HT-29 (cell line): ENCODE measurements around the gene DHH. TPM values are rescaled to one million over a fixed set of nuclear protein-coding genes. Genes with fewer than 3 reads are reported as not detected.
"Not testable (repeated sequence)": the region's sequence is repeated elsewhere in the genome, so short reads cannot be mapped to it uniquely, and the experiment has no call there.

Source experiments
- DNase-seq: peaks from one replicate; pipeline ENCODE4 v3.0.0-alpha.2; 2015; ENCODE audit warnings: low spot score
- total RNA-seq: library from RNA; depleted of rRNA; stranded (reverse); fragments of >200 nt; shearing (Covaris generic); gene quantifications from 2 replicates; pipeline ENCODE4 v1.2.3, GENCODE V29; 2014

Gene DHH
- total RNA-seq, 1 experiment from 2014 or later: 0.28 TPM

DNA sequence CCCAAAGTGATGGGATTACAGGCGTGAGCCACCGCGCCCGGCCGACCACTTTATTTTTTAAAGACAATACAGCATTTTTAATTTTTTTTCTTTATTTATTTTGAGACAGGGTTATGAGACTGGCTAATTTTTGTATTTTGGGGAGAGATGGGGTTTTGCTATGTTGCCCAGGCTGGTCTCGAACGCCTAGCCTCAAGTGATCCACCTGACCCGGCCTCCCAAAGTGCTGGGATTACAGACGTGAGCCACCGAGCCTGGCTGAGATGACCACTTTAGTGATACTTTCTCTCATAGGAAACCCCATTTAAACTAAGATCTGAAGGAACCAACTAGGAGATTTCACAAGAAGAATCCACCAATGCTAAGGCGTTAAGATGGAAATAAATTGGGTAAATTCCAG is 23.6 kb downstream of the DHH start:
- DNase-seq: no peak

DNA sequence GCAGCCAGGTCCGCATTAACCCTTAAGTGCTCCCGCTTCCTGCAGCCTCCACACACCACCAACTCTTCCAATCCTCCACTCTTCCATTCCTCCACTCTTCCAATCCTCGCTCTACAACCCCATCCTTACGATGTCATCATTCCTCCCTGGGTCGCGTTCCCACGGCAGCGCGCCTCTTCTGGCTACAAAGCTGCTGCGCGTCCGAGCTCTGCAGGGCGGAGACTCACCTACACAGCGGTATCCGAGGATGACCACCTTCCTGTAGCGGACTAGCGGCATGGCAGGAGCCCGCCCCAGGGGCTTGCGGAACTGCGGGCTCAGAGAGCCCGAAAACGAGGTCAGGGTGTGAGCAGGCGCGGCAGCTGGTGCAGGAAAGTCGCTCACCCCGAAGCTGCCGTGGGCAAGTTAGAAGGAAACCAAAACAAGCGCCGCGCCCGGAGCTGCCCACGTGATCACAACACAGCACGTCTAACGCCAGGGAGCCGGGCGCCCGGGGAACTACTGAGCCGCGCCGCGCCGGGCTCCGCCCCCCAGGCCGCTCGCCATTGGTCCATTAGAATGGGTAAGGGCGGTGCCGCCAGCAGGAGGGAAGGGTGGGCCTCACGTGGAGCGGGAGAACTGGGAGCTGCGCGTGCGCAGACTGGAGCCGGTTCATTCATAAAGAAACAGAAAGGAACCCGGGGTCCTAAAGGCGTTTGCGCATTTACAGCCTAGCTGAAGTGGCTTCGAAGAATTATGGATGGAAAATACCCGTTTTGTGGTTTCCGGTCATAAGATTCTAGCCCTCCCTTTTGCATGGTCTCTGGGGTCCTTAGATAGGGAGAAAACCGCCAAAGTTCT is 24.9 kb downstream of the DHH start, which contains the start of gene RHEBL1:
RHEBL1 (minus strand) TSS at position 473 of the 840 bp plus-strand sequence; CDS start at position 279, 194 bp downstream.
- peak; percentile 97 for DNase-seq

DNA sequence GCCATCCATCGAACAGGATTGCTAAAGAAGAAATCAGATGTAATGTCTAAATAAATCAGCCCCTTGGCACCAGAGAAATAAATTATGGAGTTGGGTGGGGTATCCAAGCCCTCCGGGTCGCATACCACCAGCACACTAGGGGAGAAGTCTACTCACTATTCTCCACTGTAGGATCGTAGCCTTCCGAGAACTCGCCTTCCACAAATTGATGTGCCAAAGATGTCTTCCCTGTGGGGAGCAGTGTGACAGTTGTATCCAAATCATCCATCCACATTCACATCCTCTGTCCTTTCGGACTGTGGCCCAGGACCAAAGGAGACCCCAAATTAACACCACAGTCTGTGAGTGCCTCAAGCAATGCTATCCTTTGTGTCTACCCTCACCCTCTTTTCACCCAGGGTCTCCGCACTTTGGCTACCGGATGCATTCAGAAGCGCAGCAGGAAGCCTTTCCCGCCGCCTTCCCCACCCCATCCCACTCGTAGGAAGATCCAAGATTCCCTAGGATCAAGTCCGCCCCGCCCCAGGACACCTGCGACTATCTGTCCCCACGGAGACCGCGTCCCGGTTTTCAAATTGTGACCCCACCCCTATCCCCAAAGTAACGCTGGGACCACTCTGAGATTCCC is 25.6 kb downstream of the DHH start:
- no peak for DNase-seq

DNA sequence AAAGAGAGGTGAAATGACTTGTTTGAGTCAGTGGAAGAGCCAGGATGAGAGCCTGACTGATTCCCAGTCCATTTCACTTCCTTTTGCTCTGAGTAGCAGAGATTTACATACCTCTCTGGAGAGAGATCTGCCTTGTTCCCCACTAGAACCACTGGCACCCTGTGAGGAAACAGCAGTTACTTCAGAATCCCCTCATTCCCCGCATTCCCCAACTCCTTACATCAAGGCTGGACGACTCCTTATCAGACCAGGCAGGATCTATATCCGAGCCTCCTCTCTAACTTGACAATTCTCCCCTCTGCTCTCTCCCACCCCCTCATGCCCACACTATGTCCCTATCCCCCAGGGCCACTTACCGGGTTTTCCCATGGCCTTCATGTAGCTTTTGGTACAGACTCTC is 28.5 kb downstream of the DHH start:
- DNase-seq: no peak

DNA sequence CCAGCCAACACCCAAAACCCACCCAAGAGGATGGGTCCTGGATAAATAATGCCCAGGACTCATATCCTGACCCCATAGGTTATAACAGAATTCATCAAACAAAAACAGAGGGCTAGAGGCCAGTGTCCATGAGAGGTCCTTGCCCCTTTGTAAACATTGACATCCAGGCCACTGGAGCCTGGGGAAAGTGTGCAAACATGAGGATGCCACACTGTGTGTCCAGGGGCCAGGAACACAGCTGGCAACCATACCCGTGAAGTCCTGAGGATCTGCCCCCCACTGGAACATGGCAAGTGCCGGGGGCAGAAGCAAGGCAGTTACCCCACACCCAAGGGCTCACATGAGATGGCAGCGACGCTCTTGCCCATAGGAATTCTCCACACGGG is 29.8 kb downstream of the DHH start:
- no peak for DNase-seq

DNA sequence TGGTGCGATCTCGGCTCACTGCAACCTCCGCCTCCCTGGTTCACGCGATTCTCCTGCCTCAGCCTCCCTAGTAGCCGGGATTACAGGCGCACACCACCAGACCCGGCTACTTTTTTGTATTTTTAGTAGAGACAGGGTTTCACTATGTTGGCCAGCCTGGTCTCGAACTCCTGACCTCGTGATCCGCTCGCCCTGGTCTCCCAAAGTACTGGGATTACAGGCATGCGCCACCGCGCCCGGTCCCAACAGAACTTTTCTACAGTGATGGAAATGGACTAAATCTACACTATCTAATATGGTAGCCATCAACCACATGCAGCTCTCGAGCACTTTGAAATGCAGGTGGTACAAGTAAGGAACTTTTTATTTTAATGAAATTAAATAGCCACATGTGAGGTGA is 32.7 kb downstream of the DHH start:
- not testable (repeated sequence) for DNase-seq

DNA sequence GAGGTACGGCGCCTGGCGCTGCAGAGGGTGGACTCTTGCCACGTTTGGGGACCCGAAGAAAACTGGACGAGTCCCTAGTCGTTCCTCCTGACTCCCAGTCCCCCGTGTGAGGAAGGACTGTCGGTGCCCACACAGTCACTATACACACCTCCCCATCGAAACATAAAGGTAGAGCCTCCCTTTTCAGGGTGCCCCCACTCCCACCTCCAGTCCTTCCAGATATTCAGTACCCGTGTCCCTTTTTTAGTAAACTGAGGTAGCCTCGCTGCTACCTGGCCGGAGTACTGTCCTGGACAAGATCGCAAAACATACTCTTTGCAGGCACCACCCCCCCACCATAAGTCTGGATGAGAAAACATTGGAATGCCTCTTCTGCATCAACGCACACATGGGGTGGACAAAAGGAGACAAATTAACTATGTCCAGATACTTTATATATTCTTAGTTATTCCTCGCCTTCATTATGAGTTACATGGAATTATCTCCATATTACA is 33.4 kb downstream of the DHH start:
- no peak for DNase-seq

DNA sequence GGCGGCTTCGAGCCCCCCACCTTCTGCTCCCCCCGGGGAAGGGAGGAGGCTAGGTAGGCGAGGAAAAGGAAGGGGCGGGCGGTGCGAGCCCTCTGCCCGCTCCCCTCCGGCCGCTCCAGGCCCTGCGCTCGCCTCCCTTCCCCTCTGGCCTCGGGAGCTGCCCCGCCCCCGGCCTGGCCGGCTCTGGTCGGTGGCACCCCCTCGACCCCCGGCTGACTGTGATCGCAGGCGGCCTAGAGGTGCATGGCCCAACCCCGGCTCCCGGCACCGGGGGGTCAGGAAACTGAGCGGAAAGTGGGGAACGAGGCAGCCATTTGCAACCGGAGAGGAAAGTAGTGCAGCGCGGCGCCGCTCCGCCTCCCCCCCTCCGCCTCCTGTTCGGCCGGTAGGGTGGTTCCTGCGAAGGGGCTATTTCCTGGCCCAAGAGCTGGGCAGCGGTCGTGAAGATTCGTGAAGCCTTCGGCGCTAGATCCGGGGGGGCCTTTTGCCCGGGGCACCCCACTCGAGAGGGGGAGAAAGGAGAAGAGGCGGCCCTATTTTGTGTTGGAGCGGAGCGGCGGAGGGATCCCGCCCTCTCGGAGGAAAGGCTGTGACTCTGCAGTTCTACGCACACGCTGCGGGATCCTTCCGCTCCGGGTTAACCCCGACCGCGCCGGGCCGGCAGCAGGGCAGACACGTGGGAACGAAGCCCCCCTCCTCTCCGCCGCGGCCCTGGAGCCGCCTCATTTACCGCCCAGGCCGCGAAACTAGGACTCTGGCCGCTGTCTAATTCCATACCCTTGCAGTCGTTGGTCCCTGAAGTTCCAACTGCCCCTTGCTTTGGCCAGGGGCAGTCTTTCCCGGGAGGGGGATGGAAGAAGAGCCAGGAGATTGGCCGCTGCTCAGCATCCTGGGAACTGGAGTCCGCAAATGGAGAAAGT is 34.1 kb downstream of the DHH start, which contains the start of gene KMT2D:
KMT2D (minus strand) TSS at position 558 of the 920 bp plus-strand sequence. CDS start 5,470 bp downstream, outside the sequence.
- DNase-seq: peak; percentile 90

DNA sequence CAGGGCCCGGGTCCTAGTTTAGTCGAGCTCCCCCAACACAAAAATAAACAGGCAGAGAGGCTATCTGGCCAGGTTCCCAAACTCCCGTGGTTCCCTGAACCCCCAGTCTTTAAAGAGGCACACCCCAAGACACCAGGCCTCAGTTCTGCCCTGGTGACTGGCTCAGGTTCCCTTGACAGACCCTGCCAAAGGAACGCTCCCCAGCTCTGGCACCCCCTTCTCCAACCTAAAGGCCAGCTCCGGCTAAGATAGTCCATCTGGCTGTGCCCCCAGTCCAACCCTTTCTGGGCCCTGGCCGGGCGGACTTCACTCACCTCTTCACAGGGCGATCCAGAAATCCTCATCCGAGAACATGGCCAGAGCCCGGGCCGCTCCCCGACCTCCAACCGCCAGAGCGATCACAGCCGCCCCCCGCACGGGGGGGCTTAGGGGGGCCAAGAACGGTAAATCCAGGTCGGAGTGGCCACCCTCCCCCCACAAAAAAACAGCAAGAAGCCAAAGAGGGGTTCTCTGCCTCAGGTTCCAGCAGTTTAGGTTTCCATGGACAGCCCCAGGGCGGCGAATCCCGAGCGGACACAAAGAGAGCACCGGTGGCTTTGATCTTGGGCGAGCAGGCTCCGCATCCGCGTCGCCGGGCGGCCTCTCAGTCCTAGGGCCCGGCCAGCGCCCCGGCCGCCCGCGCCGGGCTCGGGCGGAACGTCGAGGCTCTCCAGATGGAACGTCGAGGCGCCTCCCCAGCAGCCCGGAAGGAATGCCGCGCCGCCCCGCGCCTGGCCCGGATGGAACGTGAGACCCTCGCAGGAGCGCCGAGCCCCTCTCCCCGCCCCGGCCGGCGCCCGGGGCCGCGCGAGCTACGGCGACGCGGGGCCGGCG is 35.1 kb downstream of the DHH start:
- peak; percentile 41 for DNase-seq

DNA sequence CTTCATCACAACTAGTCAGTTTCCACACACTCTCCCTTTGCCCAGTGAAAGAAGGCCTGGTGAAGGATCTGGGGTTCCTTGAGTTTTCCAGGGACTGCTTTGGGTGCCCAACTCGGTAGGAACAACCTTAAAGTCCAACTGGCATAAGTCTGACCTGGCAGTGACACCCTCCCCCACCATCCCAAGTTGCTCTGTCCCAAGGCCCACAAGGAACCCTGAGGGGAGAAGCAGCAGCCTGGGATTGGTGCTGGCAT is 35.6 kb downstream of the DHH start:
- peak; percentile 16 for DNase-seq

DNA sequence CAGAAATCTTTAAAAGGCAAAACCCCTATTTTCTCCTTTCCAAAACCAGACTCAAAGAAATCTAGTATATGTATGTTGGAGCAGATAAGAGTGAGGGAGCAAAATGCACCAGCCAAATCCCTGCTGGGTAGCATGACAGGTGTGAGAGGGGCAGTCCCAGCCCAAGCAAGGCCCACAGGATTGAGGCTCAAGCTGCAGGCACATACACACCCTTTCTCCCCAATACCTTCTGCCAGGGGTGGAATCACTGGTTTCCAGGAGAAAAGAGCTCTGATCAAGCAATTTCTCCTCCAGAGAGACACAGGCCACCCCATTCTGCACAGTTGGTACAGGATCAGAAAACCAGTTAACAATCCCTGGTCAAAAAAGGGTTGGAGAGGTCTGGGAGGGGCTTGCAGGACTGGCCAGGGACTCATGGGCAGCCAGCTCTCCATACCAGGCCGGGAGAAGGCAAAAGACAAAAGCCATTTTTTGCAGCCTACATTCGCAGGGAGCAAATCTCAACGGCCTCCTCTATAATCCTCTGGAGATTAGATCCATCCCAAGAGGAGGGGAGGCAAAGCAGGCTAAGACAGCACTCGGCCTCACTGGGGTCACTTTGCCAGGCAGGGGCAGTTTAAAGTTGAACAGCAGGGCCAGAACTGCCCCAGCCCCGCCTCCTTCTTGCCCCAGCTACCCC is 36.1 kb downstream of the DHH start:
- no peak for DNase-seq

DNA sequence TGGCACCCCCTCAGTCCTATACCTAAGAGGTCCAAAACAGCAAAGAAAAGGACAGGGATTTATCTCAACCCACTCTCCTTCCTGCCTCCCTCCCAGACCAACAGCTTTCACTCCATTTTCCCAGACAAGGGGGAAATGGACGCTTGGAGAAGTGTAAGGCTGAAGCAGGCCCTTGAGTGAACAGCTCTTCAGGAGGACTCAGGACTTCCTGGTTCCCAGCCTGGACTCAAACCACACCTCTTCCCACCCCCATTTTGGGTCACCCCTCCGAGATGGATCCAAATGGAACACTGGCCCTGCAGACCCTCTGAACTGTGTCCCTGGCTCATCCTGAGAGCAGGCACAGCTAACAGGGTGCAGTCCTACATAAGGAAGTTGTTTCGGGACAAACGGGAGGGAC is 36.7 kb downstream of the DHH start:
- peak; percentile 23 for DNase-seq

DNA sequence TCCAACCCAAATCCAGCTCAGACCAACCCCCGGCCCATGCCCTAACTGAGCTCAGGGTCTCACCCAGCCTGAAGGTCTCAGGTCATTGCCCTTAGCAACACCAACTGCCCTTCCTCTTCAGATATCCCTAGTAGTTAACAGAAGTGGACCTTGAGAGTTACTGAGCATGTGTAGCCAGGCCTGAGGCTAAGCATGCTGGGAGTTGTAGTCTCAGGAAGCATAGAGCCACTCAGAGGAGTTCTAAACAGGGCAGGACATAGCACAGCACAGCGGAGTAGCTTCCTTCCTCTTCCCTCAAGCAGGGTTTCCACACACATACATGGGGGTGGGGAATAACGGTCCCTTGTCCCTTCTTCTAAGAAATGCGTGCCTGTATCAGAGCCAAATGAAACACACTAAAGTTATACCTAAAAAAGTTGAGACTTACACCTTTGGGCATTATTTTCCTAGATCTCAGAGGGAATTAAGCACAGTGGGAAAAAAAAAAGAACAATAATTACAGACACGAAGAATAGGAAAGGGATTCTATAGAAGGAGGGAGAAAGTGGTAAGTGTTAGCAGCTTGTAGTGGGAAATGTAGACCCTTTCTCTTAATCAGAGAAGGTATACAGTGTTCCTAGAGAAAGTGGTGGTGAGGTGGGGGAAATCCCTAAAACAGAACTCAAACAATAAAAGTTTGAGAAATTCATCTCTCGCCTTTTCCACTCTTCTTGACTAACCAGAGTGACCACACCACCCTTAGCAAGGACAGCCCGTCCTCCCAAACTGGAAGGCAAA is 38.4 kb downstream of the DHH start:
- peak; percentile 52 for DNase-seq

DNA sequence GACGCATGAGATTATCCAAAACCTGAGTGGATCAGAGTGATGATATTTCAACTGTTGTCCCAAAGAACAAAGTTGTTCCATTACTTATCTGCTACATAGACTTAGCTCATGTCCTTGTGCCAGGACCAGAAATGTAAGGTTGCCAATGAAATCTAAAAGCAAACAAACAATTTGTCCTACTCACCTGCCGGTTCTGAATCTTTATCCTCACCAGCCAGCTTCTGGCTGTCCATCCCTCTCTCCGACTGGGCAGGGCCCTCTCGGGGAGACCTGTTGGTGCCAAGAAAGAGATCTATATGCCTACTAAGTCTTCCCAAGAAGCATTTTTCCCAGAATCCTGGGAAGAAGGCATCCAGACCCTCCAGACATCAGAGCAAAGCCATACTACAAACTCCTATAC is 39.5 kb downstream of the DHH start:
- no peak for DNase-seq

DNA sequence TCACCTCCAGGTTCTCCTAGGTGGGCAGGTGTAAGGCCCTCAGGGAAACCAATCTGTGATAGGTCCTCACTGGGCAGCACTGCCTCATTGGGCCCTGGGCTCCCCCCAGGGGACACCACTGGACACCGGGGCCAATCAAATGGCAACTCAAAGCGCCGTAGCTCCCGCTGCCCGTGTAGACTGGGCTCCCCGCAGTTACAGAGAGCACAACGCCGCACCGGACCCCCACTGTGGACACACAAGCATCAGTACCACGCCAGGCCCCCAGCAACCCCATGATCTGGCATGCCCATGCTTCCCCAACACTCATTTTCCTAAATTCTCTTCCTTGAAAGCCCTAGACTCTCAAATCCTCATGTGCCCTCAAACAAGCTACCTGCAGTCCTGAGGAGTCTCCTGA is 40.1 kb downstream of the DHH start:
- DNase-seq: no peak

DNA sequence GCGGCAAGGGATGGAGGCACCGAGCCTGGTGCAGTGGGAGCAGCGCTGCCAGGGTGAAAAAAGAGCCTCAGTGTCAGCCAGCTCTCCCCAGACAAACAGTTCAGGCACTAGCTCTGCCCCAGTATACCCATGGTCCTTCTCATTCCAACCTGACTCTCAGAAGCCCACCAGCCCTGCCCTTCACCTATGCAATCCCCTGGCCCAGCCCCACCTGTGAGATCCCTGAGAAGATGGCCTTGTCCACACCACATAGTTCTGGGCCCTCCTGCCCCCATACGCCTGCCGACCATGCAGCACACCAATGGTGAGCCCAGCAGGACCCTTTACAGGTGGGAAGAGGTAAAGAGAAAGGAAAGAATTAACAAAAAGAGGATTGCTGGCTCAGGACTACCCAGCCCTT is 40.5 kb downstream of the DHH start:
- no peak for DNase-seq

DNA sequence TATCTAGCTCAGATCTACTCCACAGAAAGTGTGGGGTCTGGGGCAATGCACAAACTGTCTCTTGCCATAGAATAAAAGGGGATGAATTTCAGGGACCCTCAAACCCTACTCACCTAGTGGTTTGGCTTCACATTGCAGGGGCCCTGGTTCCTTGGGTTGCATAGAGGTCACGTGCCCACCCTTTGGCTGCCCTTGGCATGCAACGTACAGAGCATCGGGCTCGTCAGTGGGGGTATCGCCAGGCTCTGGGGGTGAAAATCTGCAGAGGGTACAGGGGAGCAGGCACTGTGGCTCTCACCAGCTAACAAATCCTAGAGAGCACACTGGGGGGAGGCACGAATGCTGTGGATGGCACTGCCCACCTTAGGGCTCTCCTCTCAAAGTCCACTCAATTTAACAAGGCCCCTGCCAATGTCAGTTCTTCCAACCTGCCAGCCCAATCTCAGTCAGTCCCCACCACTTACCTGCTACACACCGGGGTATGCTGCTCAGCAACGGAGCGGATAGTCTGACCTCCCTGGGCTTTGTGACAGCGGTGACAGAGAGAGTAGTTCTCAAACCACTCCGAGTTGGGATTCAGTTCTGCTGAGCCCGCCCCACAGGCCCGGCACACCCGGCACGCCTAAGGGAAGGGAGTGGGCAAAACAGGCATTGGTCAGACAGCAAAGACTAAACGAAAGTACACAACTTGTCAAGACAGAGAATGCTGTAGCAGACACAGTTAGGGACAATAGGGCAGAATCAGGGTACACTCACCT is 42.0 kb downstream of the DHH start:
- DNase-seq: no peak

DNA sequence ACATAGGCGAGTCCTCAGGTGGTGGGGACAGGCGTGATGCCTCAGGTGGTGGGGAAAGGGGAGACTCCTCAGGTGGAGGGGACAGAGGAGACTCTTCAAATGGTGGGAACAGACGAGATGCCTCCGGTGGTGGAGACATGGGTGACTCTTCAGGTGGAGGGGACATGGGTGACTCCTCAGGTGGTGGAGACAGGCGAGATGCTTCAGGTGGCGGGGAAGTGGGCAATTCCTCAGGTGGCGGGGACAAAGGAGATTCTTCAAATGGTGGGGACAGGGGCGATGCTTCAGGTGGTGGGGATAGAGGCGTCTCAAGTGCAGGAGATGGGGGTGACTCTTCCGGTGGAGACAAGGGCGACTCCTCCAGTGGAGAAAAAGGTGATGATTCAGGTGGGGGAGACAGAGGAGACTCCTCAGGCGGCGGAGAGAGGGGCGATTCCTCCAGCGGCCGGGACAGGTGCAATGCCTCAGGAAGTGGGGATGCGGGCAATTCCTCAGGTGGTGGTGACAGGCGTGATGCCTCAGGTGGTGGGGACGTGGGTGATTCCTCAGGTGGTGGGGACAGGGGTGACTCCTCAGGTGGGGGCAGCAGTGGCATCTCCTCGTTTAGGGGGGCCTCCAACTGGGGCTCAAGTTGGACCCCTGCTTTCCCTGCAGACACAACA is 42.7 kb downstream of the DHH start:
- no peak for DNase-seq
